HG03575 (cell line): ENCODE data around the gene PSMD8.
"Not testable (repeated sequence)": the region's sequence is repeated elsewhere in the genome, so short reads cannot be mapped to it uniquely, and the experiment has no call there.

Source experiments
- ATAC-seq: cut with Tn5 transposase; IDR thresholded peaks from one replicate; pipeline ENCODE4 v1.9.1; 2021; ENCODE audit not compliant: unreplicated experiment, insufficient number of reproducible peaks, low FRiP score; ENCODE audit errors: extremely low read depth

Gene PSMD8

DNA sequence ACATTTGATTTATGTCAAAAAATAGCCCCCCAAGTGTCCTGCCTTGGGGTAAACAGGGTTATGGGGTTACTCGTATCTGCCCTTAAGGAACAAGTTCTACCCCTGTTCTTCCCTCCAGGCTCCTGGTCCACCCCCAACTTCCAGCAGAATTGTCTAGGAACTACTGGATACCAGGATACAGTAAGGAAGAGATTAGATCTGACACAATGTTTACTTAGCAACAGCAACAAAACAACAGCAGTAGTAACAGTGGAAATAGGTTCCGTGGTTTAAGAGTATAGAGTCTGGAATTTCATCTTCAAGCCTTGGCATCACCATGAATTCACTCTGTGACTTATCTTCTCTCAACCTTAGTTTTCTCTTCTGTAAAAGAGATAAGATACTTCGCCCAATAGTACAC, 26.8 kb downstream of the PSMD8 start:
- ATAC-seq: no peak

- ATAC-seq: no peak
Measured at GRCh38 chr19:38402623-38402966, 28.2 kb downstream of the PSMD8 start.

DNA sequence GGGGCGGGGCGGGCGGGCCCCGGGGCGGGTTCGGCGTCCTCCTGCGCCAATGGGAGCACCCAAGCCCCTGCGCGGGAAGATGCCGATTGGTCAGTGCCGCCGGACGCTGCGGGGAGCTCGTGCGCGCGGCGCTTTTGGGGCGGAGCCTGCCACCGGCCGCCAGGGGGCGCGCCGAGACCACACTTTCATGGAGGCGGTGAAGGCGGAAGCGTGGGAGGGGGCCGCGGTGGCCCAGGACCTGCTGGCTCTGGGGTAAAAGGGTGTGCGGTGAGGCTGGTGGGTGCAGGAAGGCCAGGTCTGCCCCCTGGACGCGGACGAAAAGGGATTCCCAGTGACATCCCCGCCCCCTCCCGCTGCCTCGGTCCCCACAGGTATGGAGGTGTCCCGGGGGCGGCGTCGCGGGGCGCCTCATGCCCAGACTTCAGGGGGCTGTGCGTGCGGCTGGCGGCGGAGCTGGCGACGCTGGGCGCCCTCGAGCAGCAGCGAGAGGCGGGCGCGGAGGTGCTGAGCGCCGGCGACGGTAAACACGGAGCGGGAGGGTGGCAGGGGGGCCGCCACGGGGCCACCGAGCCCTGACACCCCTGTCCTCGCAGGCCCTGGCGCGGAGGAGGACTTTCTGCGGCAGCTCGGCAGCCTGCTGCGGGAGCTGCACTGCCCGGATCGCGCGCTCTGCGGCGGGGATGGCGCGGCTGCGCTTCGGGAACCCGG, 28.8 kb downstream of the PSMD8 start, which contains the start of gene FAM98C:
Gene FAM98C, plus strand, starts transcription at position 127 of the 708 bp plus-strand sequence. Its CDS starts 61 bp downstream, at position 188.
- peak; percentile 35 for ATAC-seq

DNA sequence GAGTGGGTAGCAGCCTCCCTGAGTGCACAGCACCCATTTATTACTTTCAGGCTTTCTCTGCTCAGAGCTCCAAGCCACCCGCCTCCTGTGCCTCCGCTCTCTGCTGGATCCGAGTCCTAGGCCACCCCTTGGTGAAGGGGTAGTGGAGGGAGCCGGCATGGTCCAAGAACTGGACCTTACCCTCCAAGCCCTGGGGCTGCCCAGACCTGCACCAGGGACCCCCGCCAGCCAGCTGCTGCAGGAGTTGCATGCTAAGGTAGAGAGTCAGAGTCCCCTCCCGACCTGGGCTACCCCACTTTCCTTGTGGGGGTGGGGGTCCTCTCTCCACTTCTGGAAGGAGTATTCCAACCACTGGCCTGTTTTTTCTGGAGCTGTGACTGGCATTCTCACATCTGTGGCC, 30.5 kb downstream of the PSMD8 start:
- no peak for ATAC-seq

DNA sequence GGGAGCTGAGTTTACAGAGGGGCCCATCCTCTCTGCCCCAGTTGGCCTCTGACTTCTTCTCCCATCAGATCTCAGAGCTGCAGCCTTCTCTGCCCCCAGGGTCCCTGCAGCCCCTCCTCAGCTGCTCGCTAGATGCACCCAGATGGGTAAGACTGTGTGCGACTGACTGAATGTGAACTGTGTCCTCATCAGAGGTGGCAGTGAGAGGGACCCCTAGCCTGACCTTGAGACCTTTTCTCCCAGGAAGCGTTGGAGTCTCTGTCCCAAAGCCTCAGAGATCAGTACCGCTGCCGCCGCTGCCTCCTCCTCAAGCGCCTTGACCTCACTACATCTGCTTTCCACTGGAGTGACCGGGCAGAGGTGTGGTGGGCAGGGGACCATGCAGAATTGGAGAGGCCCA, 30.9 kb downstream of the PSMD8 start:
- no peak for ATAC-seq

- ATAC-seq: no peak
Measured at GRCh38 chr19:38409631-38410133, 35.3 kb downstream of the PSMD8 start.

GRCh38 chr19:38410407-38410806, 36.0 kb downstream of the PSMD8 start:
- ATAC-seq: not testable (repeated sequence)

GRCh38 chr19:38411041-38411712, 36.8 kb downstream of the PSMD8 start:
- ATAC-seq: no peak

DNA sequence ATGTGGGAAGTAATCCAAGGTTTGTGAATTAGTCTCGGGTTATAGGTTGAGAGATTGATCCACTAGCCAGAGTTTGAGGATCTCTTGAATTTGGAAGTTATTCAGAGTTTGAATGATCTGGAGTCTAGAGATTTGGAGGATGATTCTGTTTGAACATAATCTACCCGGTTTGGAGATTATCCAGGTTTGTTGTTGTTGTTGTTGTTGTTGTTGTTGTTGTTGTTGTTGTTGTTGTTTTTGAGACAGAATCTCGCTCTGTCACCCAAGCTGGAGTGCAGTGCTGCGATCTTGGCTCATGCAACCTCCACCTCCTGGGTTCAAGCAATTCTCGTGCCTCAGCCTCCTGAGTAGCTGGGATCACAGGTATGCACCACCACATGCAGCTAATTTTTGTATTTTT, 37.5 kb downstream of the PSMD8 start:
- not testable (repeated sequence) for ATAC-seq

DNA sequence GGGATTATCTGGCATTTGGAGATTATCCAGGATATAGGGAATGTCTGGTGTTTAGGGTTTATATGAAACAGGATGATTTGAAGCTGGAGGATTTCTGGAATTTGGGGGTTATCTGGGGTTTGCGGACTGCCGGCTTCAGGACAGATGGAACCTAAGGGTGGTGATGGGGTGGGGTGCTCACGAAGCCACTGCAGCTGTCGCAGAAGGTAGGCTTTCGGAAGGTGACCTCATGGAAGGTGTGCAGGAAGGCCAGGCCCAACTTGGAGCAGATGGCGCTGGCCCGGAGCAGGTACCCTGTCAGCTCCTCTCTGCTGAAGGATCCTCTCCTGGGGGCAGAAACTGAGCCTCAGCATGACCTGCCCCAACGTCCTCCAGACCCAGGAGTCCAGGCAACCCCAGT, 38.1 kb downstream of the PSMD8 start:
- ATAC-seq: no peak

GRCh38 chr19:38412961-38413360, 38.6 kb downstream of the PSMD8 start:
- no peak for ATAC-seq

DNA sequence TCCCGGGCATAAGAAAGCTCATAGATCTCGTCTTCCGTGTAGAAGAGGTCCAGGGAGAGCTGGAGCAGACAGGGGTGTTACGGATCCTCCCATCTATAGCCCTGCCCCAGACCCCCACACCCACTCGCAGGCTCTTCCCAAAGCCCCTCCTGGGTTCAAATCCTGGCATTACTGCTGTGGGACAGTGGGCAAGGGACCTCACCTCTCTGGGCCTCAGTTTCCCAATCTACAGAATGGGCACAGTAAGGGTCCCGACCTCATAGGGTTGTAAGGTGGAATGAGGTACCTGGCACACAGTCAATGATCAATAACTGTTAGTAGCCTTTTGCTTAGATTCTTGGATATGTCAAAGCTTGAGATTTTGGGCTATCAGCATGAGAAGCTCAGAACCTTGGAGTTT, 39.0 kb downstream of the PSMD8 start:
- ATAC-seq: no peak

- no peak for ATAC-seq
Measured at GRCh38 chr19:38417146-38417543, 42.8 kb downstream of the PSMD8 start.

GRCh38 chr19:38417544-38418506, 43.5 kb downstream of the PSMD8 start:
- ATAC-seq: no peak

DNA sequence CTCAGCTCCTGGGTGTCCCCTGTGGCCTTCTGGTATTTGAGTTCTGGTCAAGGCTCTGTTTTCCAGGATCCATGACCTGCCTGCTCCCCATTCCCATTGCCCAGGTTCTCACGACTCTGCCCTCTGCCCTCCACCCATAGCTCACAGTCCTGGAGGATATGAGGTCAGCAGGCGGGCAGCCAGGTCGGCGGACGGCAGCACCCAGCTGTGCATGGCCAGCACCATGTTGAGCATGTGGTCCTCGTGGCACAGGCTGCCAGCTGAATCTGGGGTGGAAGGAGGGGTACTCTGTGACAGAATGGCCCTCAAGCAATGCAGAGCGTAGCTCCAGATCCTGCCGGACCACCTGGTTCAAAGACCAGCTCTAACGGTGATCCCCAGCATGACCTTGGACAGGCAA, 46.6 kb downstream of the PSMD8 start:
- no peak for ATAC-seq

- no peak for ATAC-seq
Measured at GRCh38 chr19:38421856-38422255, 47.5 kb downstream of the PSMD8 start.

- ATAC-seq: no peak
Measured at GRCh38 chr19:38422438-38422837, 48.1 kb downstream of the PSMD8 start.

GRCh38 chr19:38424272-38424671, 49.9 kb downstream of the PSMD8 start:
- no peak for ATAC-seq

DNA sequence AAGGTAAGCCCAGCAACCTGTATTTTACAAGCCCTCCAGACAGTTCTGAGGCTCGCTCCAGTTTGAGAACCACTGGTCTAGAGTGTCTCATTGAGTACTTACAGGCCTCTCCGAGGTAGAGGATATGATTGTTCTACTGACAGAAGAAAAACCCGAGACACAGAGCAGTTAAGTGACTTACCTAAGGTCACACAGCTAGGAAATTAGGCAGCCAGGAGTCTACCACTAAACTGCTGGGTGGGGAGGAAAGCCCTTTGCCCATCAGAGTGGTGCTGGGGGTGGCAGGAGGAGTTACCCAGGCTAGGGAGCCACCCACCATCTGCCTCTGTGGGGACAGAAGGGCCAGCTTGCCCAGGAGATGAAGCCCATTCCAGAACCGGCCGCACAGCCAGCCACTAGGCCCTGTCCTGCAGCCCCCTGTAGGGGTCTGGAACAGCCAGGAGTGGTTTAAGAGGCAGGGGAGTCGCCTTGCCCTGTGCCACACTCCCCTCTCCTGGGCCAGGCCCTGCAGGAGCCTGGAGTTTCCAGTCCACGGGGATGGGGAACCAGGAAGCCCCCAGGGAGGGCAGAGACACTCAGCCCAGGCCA, 50.9 kb downstream of the PSMD8 start:
- no peak for ATAC-seq
